Measurements from ENCODE around the gene PIF1.

PIF1 gene

GRCh38 chr15:64773606-64774005, 51.8 kb downstream of the PIF1 start:
- no peak for DNase-seq

GRCh38 chr15:64772964-64773363, 52.5 kb downstream of the PIF1 start:
- no peak for DNase-seq

DNA sequence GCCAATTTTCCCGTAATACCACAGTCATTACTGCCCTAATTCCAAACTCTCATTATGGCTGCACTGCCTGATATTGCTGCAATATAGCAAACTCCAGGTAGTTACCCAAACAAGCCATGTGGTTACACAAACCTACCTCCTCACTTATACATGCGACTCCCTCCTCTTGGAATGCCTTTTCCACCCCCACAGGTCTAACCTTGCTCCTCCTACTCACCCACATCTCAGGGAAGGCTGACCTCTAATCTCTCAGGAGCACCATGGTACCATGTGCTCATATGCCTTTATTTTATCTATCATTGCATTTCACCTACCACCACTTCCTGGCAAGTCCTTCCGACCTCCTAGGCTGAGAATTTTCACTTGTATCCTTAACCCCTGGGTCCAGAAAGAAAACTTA, 53.0 kb downstream of the PIF1 start:
- no peak for DNase-seq

- DNase-seq = no peak
These were observed 54.8 kb downstream of the PIF1 start for GRCh38 chr15:64770626-64771025.

DNA sequence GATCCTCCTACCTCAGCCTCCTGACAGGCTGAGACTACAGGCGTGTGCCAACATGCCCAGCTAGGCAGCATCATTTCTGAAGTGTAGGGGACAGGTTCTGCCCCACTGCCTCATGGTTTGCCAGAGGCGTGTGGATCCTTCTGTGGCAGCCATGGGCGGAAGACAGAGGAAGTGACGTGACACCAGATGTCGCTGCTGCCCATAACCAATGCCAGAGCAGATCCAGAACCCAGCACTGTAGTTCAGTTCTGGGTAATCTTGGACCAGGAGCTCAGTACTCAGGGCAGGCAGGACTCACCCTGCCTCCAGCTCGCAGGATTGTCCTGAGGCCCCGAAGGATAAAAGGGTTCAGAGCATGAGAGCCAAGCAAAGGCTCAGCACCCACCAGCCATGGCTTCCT, 58.2 kb downstream of the PIF1 start:
- no peak for DNase-seq

- DNase-seq = no peak
These were observed 59.4 kb downstream of the PIF1 start for GRCh38 chr15:64766058-64766457.
